Type B pancreatic cell (in vitro differentiated cells): ENCODE measurements around the gene ESYT1. TPM values are rescaled to one million over a fixed set of nuclear protein-coding genes. Genes with fewer than 3 reads are reported as not detected.
"Not testable (repeated sequence)": the region's sequence is repeated elsewhere in the genome, so short reads cannot be mapped to it uniquely, and the experiment has no call there.

Source experiments
- DNase-seq: peaks from one replicate; pipeline ENCODE4 v3.0.0; 2021; ENCODE audit warnings: mixed read lengths; ENCODE audit not compliant: unreplicated experiment; ENCODE audit errors: extremely low spot score
- H3K27ac Mint-ChIP-seq: 2 replicates; pipeline ENCODE4 v1.8.0; 2021; ENCODE audit warnings: mild to moderate bottlenecking, mixed read lengths
- H3K27me3 Mint-ChIP-seq: 2 replicates; pipeline ENCODE4 v1.8.0; 2021; ENCODE audit warnings: mixed read lengths
- H3K36me3 Mint-ChIP-seq: 2 replicates; pipeline ENCODE4 v1.8.0; 2021; ENCODE audit warnings: mixed read lengths
- H3K4me1 Mint-ChIP-seq: one replicate; pipeline ENCODE4 v1.8.0; 2021; ENCODE audit warnings: mixed read lengths; ENCODE audit not compliant: unreplicated experiment
- H3K4me3 Mint-ChIP-seq: 2 replicates; pipeline ENCODE4 v1.8.0; 2021; ENCODE audit warnings: mild to moderate bottlenecking, mixed read lengths
- H3K9me3 Mint-ChIP-seq: 2 replicates; pipeline ENCODE4 v1.8.0; 2021; ENCODE audit warnings: mixed read lengths
- total RNA-seq: library from RNA; stranded (reverse); gene quantifications from 2 replicates; pipeline ENCODE4 v1.2.1, GENCODE V29; 2021; ENCODE audit warnings: low replicate concordance
- TF ChIP-seq, protein P1 (sequence below): fragments of 200-600 bp; sonication (generic); conservative IDR thresholded peaks from 2 replicates; pipeline ENCODE4 v1.5.0; 2021; ENCODE audit warnings: antibody characterized with exemption, mild to moderate bottlenecking

ESYT1 gene
- total RNA-seq, 1 donor from 2014 or later = 96.3 TPM

DNA sequence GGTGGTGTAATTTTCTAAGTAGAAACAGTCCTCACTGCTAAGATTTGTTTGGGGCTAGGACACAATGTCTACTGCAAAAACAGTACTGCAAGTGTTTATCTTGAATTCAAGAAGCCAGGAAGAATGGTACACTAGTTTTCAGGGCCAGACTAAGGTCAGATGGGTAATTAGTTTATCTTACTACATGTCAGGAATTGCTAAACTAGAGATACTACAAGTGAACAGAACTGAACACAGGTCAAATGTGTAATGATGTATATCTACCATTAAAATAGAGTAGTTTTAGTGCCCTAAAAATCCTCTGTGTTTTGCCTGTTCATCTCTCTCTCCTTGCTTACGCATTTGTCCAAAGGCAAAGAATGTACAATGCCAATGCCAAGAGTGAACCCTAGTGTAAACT lies 14.0 kb upstream of the ESYT1 start:
- H3K27me3 Mint-ChIP-seq = peaks cover 4% of the 10 kb centered on the region
- peaks cover 8% of the 10 kb centered on the region for H3K4me1 Mint-ChIP-seq
- no peaks in the 10 kb centered on the region for H3K9me3 Mint-ChIP-seq
- H3K27ac Mint-ChIP-seq = peak overlapping the region; percentile 63
- H3K4me3 Mint-ChIP-seq = peak overlapping the region; percentile 65
- H3K36me3 Mint-ChIP-seq = peaks cover 43% of the 10 kb centered on the region
- DNase-seq = no peak
- TF ChIP-seq, protein P1, sequence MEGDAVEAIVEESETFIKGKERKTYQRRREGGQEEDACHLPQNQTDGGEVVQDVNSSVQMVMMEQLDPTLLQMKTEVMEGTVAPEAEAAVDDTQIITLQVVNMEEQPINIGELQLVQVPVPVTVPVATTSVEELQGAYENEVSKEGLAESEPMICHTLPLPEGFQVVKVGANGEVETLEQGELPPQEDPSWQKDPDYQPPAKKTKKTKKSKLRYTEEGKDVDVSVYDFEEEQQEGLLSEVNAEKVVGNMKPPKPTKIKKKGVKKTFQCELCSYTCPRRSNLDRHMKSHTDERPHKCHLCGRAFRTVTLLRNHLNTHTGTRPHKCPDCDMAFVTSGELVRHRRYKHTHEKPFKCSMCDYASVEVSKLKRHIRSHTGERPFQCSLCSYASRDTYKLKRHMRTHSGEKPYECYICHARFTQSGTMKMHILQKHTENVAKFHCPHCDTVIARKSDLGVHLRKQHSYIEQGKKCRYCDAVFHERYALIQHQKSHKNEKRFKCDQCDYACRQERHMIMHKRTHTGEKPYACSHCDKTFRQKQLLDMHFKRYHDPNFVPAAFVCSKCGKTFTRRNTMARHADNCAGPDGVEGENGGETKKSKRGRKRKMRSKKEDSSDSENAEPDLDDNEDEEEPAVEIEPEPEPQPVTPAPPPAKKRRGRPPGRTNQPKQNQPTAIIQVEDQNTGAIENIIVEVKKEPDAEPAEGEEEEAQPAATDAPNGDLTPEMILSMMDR = no peak

DNA sequence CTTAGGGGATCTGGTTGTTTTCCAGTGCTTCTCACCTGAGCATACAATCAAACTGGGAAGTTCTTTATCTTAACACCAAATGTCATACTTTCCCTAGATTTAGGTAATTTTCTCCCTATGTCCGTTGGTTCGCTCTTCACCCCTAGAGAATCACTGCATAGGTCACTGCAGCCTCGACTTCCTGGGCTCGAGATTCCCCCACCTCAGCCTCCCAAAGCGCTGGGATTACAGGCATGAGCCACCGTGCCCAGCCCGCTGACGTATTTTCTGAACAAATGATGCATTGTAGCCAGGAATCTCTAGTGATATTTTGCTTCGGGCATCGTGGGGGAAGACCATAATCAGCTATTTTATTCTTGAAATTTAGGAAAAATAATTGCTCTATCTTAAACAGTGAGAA lies 12.7 kb upstream of the ESYT1 start:
- no peak for DNase-seq
- TF ChIP-seq, protein P1 = no peak
- H3K9me3 Mint-ChIP-seq = no peaks in the 10 kb centered on the region
- peak overlapping the region; percentile 99 for H3K4me3 Mint-ChIP-seq
- H3K4me1 Mint-ChIP-seq = peaks cover 15% of the 10 kb centered on the region
- H3K27ac Mint-ChIP-seq = peak overlapping the region; percentile 98
- H3K36me3 Mint-ChIP-seq = peaks cover 41% of the 10 kb centered on the region
- peaks cover 4% of the 10 kb centered on the region for H3K27me3 Mint-ChIP-seq

DNA sequence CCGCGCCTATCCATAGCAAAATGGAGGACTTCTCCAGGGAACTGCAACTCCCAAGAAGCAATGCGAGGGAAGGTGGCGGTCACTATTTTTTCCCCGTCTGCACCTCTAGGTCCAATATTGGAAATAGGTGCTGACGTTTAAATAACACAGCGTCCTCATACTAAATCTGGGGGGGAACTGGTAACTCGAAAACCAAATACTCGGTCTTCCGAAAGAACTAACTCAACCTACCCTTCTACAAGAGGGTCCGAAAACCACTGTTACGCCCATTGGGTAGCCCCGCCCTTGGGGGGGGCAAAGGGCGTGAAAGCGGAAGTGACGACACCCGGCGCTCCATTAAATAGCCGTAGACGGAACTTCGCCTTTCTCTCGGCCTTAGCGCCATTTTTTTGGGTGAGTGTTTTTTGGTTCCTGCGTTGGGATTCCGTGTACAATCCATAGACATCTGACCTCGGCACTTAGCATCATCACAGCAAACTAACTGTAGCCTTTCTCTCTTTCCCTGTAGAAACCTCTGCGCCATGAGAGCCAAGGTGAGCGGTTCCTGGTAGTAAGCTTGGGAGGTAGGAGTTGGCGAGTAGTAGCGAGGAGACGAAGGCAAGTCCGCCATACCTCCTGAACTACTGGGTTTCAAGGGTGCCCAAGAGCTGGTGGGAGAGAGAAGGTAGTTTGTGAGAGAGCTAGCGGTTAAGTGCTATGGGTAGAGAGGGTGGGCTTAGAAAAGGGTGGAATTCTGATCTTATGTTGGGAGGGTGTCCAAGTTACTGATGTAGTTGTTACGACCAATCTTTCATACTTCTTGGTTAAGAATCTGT lies 11.6 kb upstream of the ESYT1 start, which contains the start of gene RPL41:
Gene RPL41 (plus strand): TSS at position 367 of the 815 bp plus-strand sequence.
- peak; percentile 93 for DNase-seq
- H3K27me3 Mint-ChIP-seq = peaks cover 4% of the 10 kb centered on the region
- TF ChIP-seq, protein P1 = peak; percentile 6
- peaks cover 15% of the 10 kb centered on the region for H3K4me1 Mint-ChIP-seq
- peak within 1 kb of the TSS; percentile 98 for H3K27ac Mint-ChIP-seq
- peaks cover 31% of the 10 kb centered on the region for H3K36me3 Mint-ChIP-seq
- H3K9me3 Mint-ChIP-seq = no peaks in the 10 kb centered on the region
- H3K4me3 Mint-ChIP-seq = peak within 1 kb of the TSS; percentile 99

DNA sequence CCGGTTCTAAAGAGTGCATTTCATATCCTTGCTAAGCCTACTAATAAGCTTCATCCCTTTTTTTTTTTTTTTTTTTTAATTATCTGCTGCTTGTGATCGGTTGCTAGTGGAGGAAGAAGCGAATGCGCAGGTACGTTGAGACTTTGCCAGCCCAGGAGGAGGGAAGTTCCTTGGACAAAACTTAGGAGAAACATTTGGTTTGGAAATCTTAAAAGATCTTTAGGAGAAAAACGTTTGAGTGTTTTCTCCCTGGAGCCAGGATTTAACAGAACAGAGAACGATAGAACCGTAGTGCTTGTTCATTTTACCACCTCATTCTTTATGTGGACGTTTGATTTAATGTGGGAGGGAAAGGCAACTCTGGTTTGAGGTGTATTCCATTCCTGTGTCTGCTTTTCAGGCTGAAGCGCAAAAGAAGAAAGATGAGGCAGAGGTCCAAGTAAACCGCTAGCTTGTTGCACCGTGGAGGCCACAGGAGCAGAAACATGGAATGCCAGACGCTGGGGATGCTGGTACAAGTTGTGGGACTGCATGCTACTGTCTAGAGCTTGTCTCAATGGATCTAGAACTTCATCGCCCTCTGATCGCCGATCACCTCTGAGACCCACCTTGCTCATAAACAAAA lies 10.9 kb upstream of the ESYT1 start:
- Mint-ChIP-seq H3K27ac (peak overlapping the region; percentile 98), H3K36me3 (peaks cover 29% of the 10 kb centered on the region), H3K4me1 (peaks cover 15% of the 10 kb centered on the region), H3K4me3 (peak overlapping the region; percentile 99)
- not testable (repeated sequence) for DNase-seq, H3K27me3 Mint-ChIP-seq, H3K9me3 Mint-ChIP-seq

DNA sequence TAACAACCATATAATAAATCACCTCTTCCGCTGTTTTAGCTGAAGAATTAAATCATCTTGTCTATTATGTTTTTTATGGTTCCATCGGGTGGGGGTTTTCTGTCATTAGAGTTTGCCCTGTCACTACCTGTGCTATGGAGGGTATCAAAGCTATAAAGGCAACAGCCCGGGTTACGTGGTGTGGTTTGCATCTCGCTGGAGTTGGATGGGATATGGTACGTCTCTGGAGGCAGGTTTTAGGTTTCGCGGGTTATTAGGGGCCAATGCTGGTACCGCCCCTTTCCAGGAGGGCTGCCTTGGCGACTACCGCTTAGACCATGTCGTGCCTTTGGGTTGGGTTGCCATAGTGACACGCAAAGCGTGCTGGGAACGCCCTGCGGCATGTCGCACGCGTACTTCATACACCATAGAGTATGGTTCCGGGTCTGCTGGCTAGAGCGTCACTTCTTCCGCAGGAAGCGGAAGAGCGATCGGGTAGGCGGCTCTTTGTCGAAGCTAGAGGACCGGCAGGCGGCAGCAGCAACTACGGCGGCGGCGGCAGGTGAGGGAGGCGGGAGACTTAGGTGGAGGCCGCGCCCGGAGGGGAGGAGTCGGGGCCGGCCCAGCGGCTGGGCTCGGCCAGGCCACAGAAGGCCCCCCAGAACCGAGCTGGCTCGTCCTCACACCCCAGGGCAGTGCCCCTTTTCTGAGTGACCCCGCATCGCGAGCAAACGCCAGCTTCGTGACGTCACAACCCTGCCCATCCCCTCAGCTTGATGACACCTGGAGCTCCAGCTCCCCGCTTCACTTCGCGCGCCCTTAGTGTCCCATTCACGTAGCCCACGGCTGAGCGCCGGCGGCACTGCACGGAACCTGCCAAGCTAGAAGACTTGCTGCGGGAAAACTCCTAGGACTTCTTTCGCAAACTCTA lies 10.0 kb upstream of the ESYT1 start, which contains the start of gene ZC3H10:
Gene ZC3H10 (plus strand): TSS at position 489 of the 910 bp plus-strand sequence. CDS start 2,297 bp downstream, outside the sequence.
- DNase-seq = peak; percentile 98
- Mint-ChIP-seq H3K4me3 (peak within 1 kb of the TSS; percentile 99), H3K36me3 (peaks cover 27% of the 10 kb centered on the region), H3K4me1 (peaks cover 15% of the 10 kb centered on the region), H3K27ac (peak within 1 kb of the TSS; percentile 98), H3K9me3 (no peaks in the 10 kb centered on the region), H3K27me3 (peaks cover 4% of the 10 kb centered on the region)
- TF ChIP-seq, protein P1 = peak; percentile 60
